ENCODE data around the gene ZBTB24. TPM values are rescaled to one million over a fixed set of nuclear protein-coding genes. Genes with fewer than 3 reads are reported as not detected.
A peak's percentile ranks its signal among the peaks of the same experiment; 100 is the strongest.

The ZBTB24 gene
- total RNA-seq, 2 experiments from 2014 or later: 6.9 to 7.4 TPM

GRCh38 chr6:109478222-109478805, 4.7 kb downstream of the ZBTB24 start:
- Mint-ChIP-seq H3K4me3 (peak overlapping the region; percentile 72), H3K27ac (peak overlapping the region; percentile 84), H3K36me3 (ENCODE audit: low read depth) (peaks cover 49% of the 10 kb centered on the region), H3K27me3 (ENCODE audit: low read depth) (no peaks in the 10 kb centered on the region), H3K4me1 (ENCODE audit: low read depth) (peaks cover 68% of the 10 kb centered on the region), H3K9me3 (no peaks in the 10 kb centered on the region)
- DNase-seq: no peak
- intact Hi-C loops (cut with micrococcal nuclease): no loop called here
- CTCF ChIA-PET: interaction anchor here (0.6 to 1.1 kb wide), 4 partner anchors 9 to 18 kb away, joined by 3 to 5 read pairs (median 4); no protein-coding TSS in a partner anchor

GRCh38 chr6:109477725-109478124, 5.3 kb downstream of the ZBTB24 start:
- peak; percentile 22 for DNase-seq
- Mint-ChIP-seq H3K27me3 (ENCODE audit: low read depth) (no peaks in the 10 kb centered on the region), H3K4me3 (peak overlapping the region; percentile 72), H3K36me3 (ENCODE audit: low read depth) (peaks cover 54% of the 10 kb centered on the region), H3K4me1 (ENCODE audit: low read depth) (peaks cover 74% of the 10 kb centered on the region), H3K9me3 (no peaks in the 10 kb centered on the region), H3K27ac (peak overlapping the region; percentile 84)
- intact Hi-C loops (cut with micrococcal nuclease): no loop called here
- CTCF ChIA-PET: interaction anchor here (1.0 kb wide), 1 partner anchor 16 kb away, joined by 3 read pairs; no protein-coding TSS in a partner anchor

GRCh38 chr6:109477184-109477583, 5.8 kb downstream of the ZBTB24 start:
- H3K27ac Mint-ChIP-seq: no peak overlapping the region

GRCh38 chr6:109475625-109476024, 7.4 kb downstream of the ZBTB24 start:
- H3K9me3 Mint-ChIP-seq: no peaks in the 10 kb centered on the region
- no peaks in the 10 kb centered on the region for H3K27me3 Mint-ChIP-seq (ENCODE audit: low read depth)
- no peak overlapping the region for H3K4me3 Mint-ChIP-seq
- peaks cover 58% of the 10 kb centered on the region for H3K36me3 Mint-ChIP-seq (ENCODE audit: low read depth)
- DNase-seq: no peak
- CTCF ChIA-PET: interaction anchor here (0.7 kb wide), 1 partner anchor 288 kb away, joined by 3 read pairs; no protein-coding TSS in a partner anchor
- peaks cover 74% of the 10 kb centered on the region for H3K4me1 Mint-ChIP-seq (ENCODE audit: low read depth)
- intact Hi-C loops (cut with micrococcal nuclease): loop anchor here (1.0 kb wide), 1 partner anchor 16 kb away; no protein-coding TSS in a partner anchor
- no peak overlapping the region for H3K27ac Mint-ChIP-seq

More at GRCh38 chr6:109477184-109477583, 5.8 kb downstream of the ZBTB24 start:
- H3K4me1 Mint-ChIP-seq (ENCODE audit: low read depth): peaks cover 80% of the 10 kb centered on the region
- intact Hi-C loops (cut with micrococcal nuclease): no loop called here
- H3K9me3 Mint-ChIP-seq: no peaks in the 10 kb centered on the region
- DNase-seq: no peak
- no peaks in the 10 kb centered on the region for H3K27me3 Mint-ChIP-seq (ENCODE audit: low read depth)
- CTCF ChIA-PET: no interaction called here
- H3K4me3 Mint-ChIP-seq: peak overlapping the region; percentile 72
- peaks cover 59% of the 10 kb centered on the region for H3K36me3 Mint-ChIP-seq (ENCODE audit: low read depth)

GRCh38 chr6:109474995-109475394, 8.0 kb downstream of the ZBTB24 start:
- peaks cover 56% of the 10 kb centered on the region for H3K36me3 Mint-ChIP-seq (ENCODE audit: low read depth)
- DNase-seq: no peak
- H3K27ac Mint-ChIP-seq: peak overlapping the region; percentile 78
- intact Hi-C loops (cut with micrococcal nuclease): loop anchor here (1.0 kb wide), 1 partner anchor 16 kb away; no protein-coding TSS in a partner anchor
- no peak overlapping the region for H3K4me3 Mint-ChIP-seq
- peaks cover 75% of the 10 kb centered on the region for H3K4me1 Mint-ChIP-seq (ENCODE audit: low read depth)
- no peaks in the 10 kb centered on the region for H3K9me3 Mint-ChIP-seq
- no peaks in the 10 kb centered on the region for H3K27me3 Mint-ChIP-seq (ENCODE audit: low read depth)
- CTCF ChIA-PET: no interaction called here

- Mint-ChIP-seq H3K27me3 (ENCODE audit: low read depth) (no peaks in the 10 kb centered on the region), H3K27ac (peak overlapping the region; percentile 55), H3K9me3 (no peaks in the 10 kb centered on the region), H3K4me1 (ENCODE audit: low read depth) (peaks cover 68% of the 10 kb centered on the region), H3K36me3 (ENCODE audit: low read depth) (peaks cover 55% of the 10 kb centered on the region), H3K4me3 (no peak overlapping the region)
- intact Hi-C loops (cut with micrococcal nuclease): no loop called here
- CTCF ChIA-PET: interaction anchor here (0.6 to 1.2 kb wide), 2 partner anchors 9 to 40 kb away, joined by 3 to 4 read pairs; no protein-coding TSS in a partner anchor
- no peak for DNase-seq
These were observed 9.9 kb downstream of the ZBTB24 start for GRCh38 chr6:109473120-109473519.

GRCh38 chr6:109472132-109472995, 10.7 kb downstream of the ZBTB24 start:
- peak; percentile 20 for DNase-seq
- Mint-ChIP-seq H3K4me1 (ENCODE audit: low read depth) (peaks cover 60% of the 10 kb centered on the region), H3K27ac (peak overlapping the region; percentile 55), H3K36me3 (ENCODE audit: low read depth) (peaks cover 56% of the 10 kb centered on the region), H3K4me3 (no peak overlapping the region), H3K9me3 (no peaks in the 10 kb centered on the region), H3K27me3 (ENCODE audit: low read depth) (no peaks in the 10 kb centered on the region)
- intact Hi-C loops (cut with micrococcal nuclease): no loop called here
- CTCF ChIA-PET: interaction anchor here (0.6 kb wide), 1 partner anchor 223 kb away, joined by 3 read pairs; no protein-coding TSS in a partner anchor

- CTCF ChIA-PET: no interaction called here
- no peak for DNase-seq
- H3K9me3 Mint-ChIP-seq: no peaks in the 10 kb centered on the region
- intact Hi-C loops (cut with micrococcal nuclease): no loop called here
- H3K27ac Mint-ChIP-seq: no peak overlapping the region
- no peak overlapping the region for H3K4me3 Mint-ChIP-seq
- peaks cover 58% of the 10 kb centered on the region for H3K36me3 Mint-ChIP-seq (ENCODE audit: low read depth)
- no peaks in the 10 kb centered on the region for H3K27me3 Mint-ChIP-seq (ENCODE audit: low read depth)
- peaks cover 53% of the 10 kb centered on the region for H3K4me1 Mint-ChIP-seq (ENCODE audit: low read depth)
These were observed 11.8 kb downstream of the ZBTB24 start for GRCh38 chr6:109471105-109471810.

GRCh38 chr6:109469591-109470189, 13.3 kb downstream of the ZBTB24 start:
- no peak for DNase-seq
- Mint-ChIP-seq H3K27me3 (ENCODE audit: low read depth) (no peaks in the 10 kb centered on the region), H3K36me3 (ENCODE audit: low read depth) (peaks cover 63% of the 10 kb centered on the region), H3K9me3 (no peaks in the 10 kb centered on the region), H3K4me3 (no peak overlapping the region), H3K4me1 (ENCODE audit: low read depth) (peaks cover 51% of the 10 kb centered on the region), H3K27ac (no peak overlapping the region)
- intact Hi-C loops (cut with micrococcal nuclease): no loop called here
- CTCF ChIA-PET: interaction anchor here (0.8 to 1.1 kb wide), 2 partner anchors 9 to 86 kb away, joined by 3 to 5 read pairs; no protein-coding TSS in a partner anchor

- DNase-seq: no peak
- CTCF ChIA-PET: no interaction called here
- no peaks in the 10 kb centered on the region for H3K9me3 Mint-ChIP-seq
- peaks cover 45% of the 10 kb centered on the region for H3K4me1 Mint-ChIP-seq (ENCODE audit: low read depth)
- no peak overlapping the region for H3K27ac Mint-ChIP-seq
- peaks cover 58% of the 10 kb centered on the region for H3K36me3 Mint-ChIP-seq (ENCODE audit: low read depth)
- no peak overlapping the region for H3K4me3 Mint-ChIP-seq
- no peaks in the 10 kb centered on the region for H3K27me3 Mint-ChIP-seq (ENCODE audit: low read depth)
- intact Hi-C loops (cut with micrococcal nuclease): no loop called here
These were observed 15.3 kb downstream of the ZBTB24 start for GRCh38 chr6:109467696-109468095.

GRCh38 chr6:109466212-109466923, 16.7 kb downstream of the ZBTB24 start:
- CTCF ChIA-PET: interaction anchor here (1.2 kb wide), 1 partner anchor 11 kb away, joined by 3 read pairs; the partner anchor contains the start of gene MICAL1
- intact Hi-C loops (cut with micrococcal nuclease): no loop called here

More at GRCh38 chr6:109466212-109466923, 16.7 kb downstream of the ZBTB24 start:
- H3K36me3 Mint-ChIP-seq (ENCODE audit: low read depth): peaks cover 58% of the 10 kb centered on the region
- peaks cover 41% of the 10 kb centered on the region for H3K4me1 Mint-ChIP-seq (ENCODE audit: low read depth)
- no peak overlapping the region for H3K27ac Mint-ChIP-seq
- H3K9me3 Mint-ChIP-seq: no peaks in the 10 kb centered on the region
- DNase-seq: no peak
- H3K27me3 Mint-ChIP-seq (ENCODE audit: low read depth): no peaks in the 10 kb centered on the region
- H3K4me3 Mint-ChIP-seq: no peak overlapping the region
